RPMI8226 (cell line): Measurements from ENCODE around the gene TOP1.

Experiments
- DNase-seq: peaks from one replicate; pipeline ENCODE4 v3.0.0-alpha.2; 2015

The TOP1 gene

GRCh38 chr20:41133709-41134361 is 105.2 kb downstream of the TOP1 start:
- no peak for DNase-seq

DNA sequence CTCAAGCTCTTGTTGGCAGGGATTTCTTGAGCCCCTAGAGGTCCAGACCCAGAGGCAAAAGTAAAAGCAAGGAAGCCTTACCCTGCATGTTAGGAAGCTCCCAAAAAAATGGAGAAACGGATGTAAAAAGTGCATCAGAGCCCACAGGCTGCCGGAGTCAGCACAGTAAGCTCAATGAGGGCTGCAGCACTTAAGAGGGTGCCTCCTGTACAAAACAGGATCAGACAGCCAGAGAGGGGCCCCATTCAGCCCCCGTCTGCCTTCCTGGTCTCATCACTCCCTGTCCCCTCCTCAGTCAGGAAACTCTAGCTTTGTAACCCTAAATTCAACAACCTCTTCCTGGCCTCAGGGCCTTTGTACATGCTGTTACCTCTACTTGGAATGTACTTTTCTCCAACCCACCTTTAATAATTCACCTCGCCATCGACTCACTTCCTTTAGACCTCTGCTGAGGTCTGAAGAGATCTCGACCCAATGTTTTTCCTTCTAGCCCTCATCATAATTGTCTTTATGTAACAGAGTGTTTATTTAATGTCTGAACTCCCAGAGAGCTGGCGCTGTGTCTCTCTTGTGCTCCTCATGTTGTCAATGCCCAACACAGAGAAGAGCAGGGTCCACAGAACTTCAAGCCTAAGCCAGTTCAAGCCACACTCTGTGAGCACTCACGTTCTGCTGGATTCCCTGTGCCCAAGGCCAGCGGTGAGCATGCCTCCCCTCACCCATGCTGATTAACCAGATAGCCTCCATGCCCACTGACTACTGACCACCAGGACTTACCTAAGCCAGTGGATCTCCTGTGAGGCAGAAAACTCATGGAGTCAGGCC is 106.0 kb downstream of the TOP1 start:
- no peak for DNase-seq

- peak; percentile 57 for DNase-seq
Measured at GRCh38 chr20:41135187-41135887, 106.7 kb downstream of the TOP1 start.

GRCh38 chr20:41135888-41136679 is 107.5 kb downstream of the TOP1 start:
- peak; percentile 33 for DNase-seq

DNA sequence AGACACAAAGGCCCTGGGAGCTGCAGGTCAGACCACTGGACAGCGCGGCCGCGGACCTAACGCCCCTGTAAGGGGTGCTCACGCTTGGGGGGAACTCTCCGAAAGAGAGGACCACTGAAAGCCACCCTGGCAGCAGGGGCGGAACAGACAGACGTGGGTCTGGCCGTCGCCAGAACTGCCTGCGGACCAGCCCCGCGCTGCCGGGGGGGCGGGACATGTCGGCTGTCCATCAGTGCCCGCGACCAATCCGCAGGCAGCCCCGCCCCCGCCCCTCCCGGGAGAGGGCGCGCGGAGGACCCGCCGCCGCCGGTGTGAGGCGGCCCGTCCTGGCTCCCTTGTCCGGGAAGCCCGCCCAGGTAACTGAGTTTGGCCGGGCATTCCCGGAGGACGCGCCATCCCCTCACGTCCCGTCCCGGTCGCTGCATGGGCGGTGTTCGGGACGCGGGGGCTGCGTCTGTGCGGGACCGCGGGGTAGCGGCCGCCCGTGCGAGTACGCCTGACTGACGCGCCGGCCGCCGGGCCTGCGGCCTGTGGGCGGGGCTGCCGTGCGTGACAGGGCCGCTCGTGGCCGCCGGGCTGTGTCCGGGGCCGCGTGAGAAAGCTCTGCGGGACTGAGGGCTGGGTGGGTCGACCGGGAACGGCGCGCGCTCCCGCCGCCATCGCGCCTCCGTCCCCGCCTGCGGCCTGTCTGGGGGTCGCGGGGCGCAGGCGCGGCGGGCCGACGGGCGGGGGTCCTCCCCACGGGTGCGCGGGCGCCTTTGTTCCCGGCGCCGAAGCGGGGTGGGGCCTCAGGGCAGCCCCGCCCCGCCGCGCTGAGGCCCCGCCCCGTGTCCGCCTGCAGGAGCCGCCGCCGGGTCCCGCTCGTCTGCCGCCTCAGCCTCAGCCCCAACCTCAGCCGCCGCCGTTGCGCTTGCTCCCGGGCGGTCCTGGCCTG is 108.3 kb downstream of the TOP1 start, which contains the start of gene PLCG1:
PLCG1 (plus strand) TSS at position 864 of the 934 bp plus-strand sequence. CDS start 99 bp downstream, outside the sequence.
- peak; percentile 87 for DNase-seq

- DNase-seq = no peak
Measured at GRCh38 chr20:41137614-41138474, 109.2 kb downstream of the TOP1 start.

- no peak for DNase-seq
Measured at GRCh38 chr20:41138475-41139226, 110.0 kb downstream of the TOP1 start.

GRCh38 chr20:41139227-41140093 is 110.8 kb downstream of the TOP1 start:
- DNase-seq = no peak

DNA sequence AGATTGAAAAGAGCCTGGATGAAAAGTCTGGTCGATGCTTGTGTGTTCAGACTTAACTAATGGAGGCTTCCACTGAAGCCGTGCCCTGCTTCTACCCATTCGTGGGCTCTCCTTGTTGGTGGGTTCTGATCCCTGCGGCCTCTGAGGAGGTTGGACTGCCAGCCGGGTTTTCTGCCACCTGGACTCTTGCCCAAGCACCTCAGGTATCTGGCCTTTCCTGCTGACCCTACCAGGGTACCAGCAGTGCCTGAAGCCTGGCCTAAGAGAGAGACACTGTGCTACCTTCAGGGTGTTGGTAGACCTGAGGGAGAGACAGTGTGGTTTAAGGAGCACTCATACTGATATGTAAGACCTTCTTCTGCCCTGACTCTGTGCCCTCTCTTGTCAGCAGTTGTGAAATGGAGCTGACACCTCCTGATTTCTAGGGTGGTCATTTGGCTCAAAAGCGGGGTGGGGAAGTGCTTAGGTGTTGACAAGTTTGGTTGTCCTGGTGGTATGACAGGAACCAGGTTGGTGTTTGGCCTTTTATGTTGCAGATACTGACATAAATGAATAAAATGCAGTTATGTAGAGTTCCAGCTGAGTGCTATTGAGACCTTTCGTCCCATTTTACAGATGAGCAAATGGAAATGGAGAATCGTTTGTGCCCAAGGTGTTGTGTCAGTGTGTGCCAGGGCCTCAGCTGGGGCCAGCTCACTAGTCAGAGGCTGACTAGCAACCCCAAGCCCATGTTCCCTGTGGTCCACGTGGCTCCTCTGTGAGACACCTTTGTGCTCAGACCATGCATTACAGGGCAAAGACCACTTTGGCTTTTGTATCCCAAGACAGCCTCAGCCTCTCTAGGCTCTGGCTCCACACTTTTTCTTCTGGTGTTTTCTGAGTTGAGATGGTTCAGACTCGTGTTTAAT is 111.9 kb downstream of the TOP1 start:
- DNase-seq = no peak

- DNase-seq = no peak
Measured at GRCh38 chr20:41141153-41141815, 112.7 kb downstream of the TOP1 start.

- no peak for DNase-seq
Measured at GRCh38 chr20:41142245-41142644, 113.6 kb downstream of the TOP1 start.

GRCh38 chr20:41142919-41143318 is 114.3 kb downstream of the TOP1 start:
- DNase-seq = no peak

DNA sequence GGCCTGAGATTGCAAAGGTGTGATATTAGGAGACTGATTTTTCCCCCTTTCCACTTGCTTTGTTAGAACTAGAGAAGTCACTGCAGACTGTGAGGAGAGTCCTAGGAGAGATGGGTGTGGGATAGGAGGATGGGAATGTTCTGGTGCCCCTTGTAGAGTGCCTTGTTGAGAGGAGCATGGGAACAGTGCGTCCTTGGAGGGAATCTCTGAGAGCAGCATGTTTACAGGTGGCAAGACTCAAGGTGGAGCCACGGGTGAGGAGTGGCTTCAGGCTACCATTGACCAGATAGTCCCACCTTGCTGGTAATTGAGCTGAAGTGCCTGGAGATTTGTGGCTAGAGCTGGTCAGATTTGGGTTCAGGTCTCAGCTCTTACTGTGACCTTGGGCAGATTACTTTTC is 114.7 kb downstream of the TOP1 start:
- no peak for DNase-seq

- no peak for DNase-seq
Measured at GRCh38 chr20:41145317-41145716, 116.7 kb downstream of the TOP1 start.

DNA sequence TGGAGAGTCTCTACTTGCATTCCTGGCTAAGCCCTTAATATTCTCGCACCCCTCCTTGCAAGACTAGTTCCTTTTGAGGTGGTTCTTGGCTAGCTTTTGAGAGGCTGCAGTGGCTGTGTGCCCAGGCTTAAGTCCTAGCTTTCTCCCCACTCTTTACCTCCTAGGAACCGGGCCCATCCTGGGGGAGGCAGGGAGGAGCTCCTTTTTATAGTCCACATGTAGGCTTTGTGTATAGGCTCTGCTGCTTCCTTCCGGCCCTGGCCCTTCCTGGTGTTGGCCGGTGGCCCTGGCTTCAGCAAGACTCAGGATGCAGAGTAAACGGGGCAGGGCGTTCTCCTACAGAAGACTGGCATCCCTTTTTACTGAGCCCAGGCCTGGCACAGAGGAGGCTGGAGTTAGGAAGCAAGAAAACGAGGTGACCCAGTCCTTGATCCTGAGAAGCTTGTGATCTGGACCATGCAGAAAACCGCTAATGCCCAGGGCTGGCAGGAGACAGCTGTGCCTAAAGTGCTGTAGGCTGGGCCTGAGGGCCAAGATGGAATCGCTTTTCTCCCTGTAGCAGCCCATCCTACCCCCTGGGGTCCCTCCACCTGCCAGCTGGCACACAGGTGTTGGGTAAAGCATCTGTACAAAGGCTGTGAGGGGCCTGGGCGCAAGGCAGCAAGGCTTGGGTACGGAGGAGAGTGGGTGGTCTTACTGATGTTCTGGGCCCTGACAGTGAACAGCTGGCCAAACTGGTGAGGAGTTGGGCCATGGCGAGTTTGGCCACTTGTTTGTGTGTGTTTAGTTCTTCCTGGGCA is 117.4 kb downstream of the TOP1 start:
- DNase-seq = peak; percentile 20

- DNase-seq = no peak
Measured at GRCh38 chr20:41147767-41148191, 119.2 kb downstream of the TOP1 start.
